GM23248 (cell line): ENCODE data around the gene TEPSIN. TPM values are rescaled to one million over a fixed set of nuclear protein-coding genes. Genes with fewer than 3 reads are reported as not detected.

Source experiments
- DNase-seq: peaks from one replicate; pipeline ENCODE4 v3.0.0-alpha.2; 2015
- H2AFZ ChIP-seq: fragments of 200-600 bp; sonication (generic); 2 replicates; pipeline ENCODE4 v1.6.1; 2016; ENCODE audit warnings: antibody characterized with exemption
- H3F3A ChIP-seq: fragments of 200-600 bp; sonication (generic); 2 replicates; pipeline ENCODE4 v1.6.1; 2016; ENCODE audit warnings: mild to moderate bottlenecking, antibody characterized with exemption, mixed run types; ENCODE audit not compliant: insufficient read depth
- H3K27ac ChIP-seq: fragments of 200-600 bp; sonication (generic); 2 replicates; pipeline ENCODE4 v1.5.1; 2016; ENCODE audit warnings: mild to moderate bottlenecking
- H3K27me3 ChIP-seq: fragments of 200-600 bp; sonication (generic); replicated peaks from 2 replicates; pipeline ENCODE4 v1.6.1; 2016; ENCODE audit warnings: mild to moderate bottlenecking; ENCODE audit not compliant: insufficient read depth
- H3K36me3 ChIP-seq: fragments of 200-600 bp; sonication (generic); 2 replicates; pipeline ENCODE4 v1.6.1; 2016; ENCODE audit warnings: low read depth, mild to moderate bottlenecking
- H3K4me1 ChIP-seq: fragments of 200-600 bp; sonication (generic); 2 replicates; pipeline ENCODE4 v1.6.1; 2016; ENCODE audit warnings: mild to moderate bottlenecking; ENCODE audit not compliant: insufficient read depth
- H3K4me2 ChIP-seq: fragments of 200-600 bp; sonication (generic); one replicate; pipeline ENCODE4 v1.6.1; 2016; ENCODE audit warnings: mild to moderate bottlenecking; ENCODE audit not compliant: unreplicated experiment
- H3K4me3 ChIP-seq: fragments of 200-600 bp; sonication (generic); 2 replicates; pipeline ENCODE4 v1.5.1; 2016; ENCODE audit warnings: mild to moderate bottlenecking
- H3K79me2 ChIP-seq: fragments of 200-600 bp; sonication (generic); 2 replicates; pipeline ENCODE4 v1.6.1; 2016; ENCODE audit warnings: mild to moderate bottlenecking; ENCODE audit not compliant: insufficient read depth
- H3K9ac ChIP-seq: fragments of 200-600 bp; sonication (generic); 2 replicates; pipeline ENCODE4 v1.6.1; 2016; ENCODE audit warnings: mild to moderate bottlenecking
- H3K9me2 ChIP-seq: fragments of 200-600 bp; sonication (generic); 2 replicates; pipeline ENCODE4 v1.6.1; 2016; ENCODE audit warnings: mixed run types, mild to moderate bottlenecking, moderate library complexity; ENCODE audit not compliant: insufficient read depth
- H3K9me3 ChIP-seq: fragments of 200-600 bp; sonication (generic); one replicate; pipeline ENCODE4 v1.6.1; 2017; ENCODE audit warnings: low read depth
- H4K20me1 ChIP-seq: fragments of 200-600 bp; sonication (generic); 2 replicates; pipeline ENCODE4 v1.6.0; 2016; ENCODE audit not compliant: insufficient read depth
- EZH2 ChIP-seq: fragments of 200-600 bp; sonication (generic); IDR thresholded peaks from 2 replicates; pipeline ENCODE4 v1.6.1; 2018; ENCODE audit warnings: antibody characterized with exemption, mild to moderate bottlenecking; ENCODE audit not compliant: insufficient read depth, poor library complexity, severe bottlenecking
- EZH2phosphoT487 ChIP-seq: fragments of 200-600 bp; sonication (generic); IDR thresholded peaks from 2 replicates; pipeline ENCODE4 v1.6.1; 2018; ENCODE audit warnings: antibody characterized with exemption, moderate library complexity, mild to moderate bottlenecking, low read depth; ENCODE audit not compliant: insufficient read depth
- WGBS, 2 experiments: methylation state at CpG; one replicate each; pipeline ENCODE4 v1.1.6; 2015 to 2017; ENCODE audit warnings: low lambda C conversion rate in 2 of 2, low coverage in 1 of 2; ENCODE audit errors: missing lambda C conversion rate in 2 of 2; 5-methylcytosine and 5-hydroxymethylcytosine counted together
- in situ Hi-C: fragments of 300-500 bp; cut with MboI; formaldehyde crosslinking; loops from 2 replicates; pipeline ENCODE4 v1.15.0; 2020
- polyA plus RNA-seq: library from polyadenylated mRNA; unstranded; fragments of >200 nt; fragmentation: Nextera tagmentation; extraction: Ambion mirVana; gene quantifications from 2 replicates; pipeline ENCODE4 v1.2.1, GENCODE V29; 2016
- total RNA-seq: library from RNA; depleted of rRNA; stranded (reverse); fragments of >200 nt; shearing (Covaris generic); gene quantifications from 2 replicates; pipeline ENCODE4 v1.2.3, GENCODE V29; 2014; rRNA removed

TEPSIN gene
- total and polyA plus RNA-seq, 2 experiments from 2014 or later = 2.7 to 16.1 TPM

GRCh38 chr17:81181811-81182185, 57.1 kb downstream of the TEPSIN start:
- Histone ChIP-seq H3K79me2 (no peaks in the 10 kb centered on the region), H3K4me3 (no peak overlapping the region), H2AFZ (no peak overlapping the region), H3F3A (no peaks in the 10 kb centered on the region), H3K9me3 (no peaks in the 10 kb centered on the region), H4K20me1 (no peaks in the 10 kb centered on the region), H3K9me2 (no peaks in the 10 kb centered on the region), H3K4me2 (no peak overlapping the region), H3K36me3 (no peaks in the 10 kb centered on the region), H3K27me3 (no peaks in the 10 kb centered on the region), H3K9ac (no peak overlapping the region), H3K27ac (no peak overlapping the region), H3K4me1 (no peaks in the 10 kb centered on the region)
- 80 to 88% methylated on average over 19 of the region's 19 CpGs for WGBS, 2 experiments
- in situ Hi-C loops = no loop called here
- TF ChIP-seq EZH2 (no peak), EZH2phosphoT487 (no peak)
- DNase-seq = no peak

DNA sequence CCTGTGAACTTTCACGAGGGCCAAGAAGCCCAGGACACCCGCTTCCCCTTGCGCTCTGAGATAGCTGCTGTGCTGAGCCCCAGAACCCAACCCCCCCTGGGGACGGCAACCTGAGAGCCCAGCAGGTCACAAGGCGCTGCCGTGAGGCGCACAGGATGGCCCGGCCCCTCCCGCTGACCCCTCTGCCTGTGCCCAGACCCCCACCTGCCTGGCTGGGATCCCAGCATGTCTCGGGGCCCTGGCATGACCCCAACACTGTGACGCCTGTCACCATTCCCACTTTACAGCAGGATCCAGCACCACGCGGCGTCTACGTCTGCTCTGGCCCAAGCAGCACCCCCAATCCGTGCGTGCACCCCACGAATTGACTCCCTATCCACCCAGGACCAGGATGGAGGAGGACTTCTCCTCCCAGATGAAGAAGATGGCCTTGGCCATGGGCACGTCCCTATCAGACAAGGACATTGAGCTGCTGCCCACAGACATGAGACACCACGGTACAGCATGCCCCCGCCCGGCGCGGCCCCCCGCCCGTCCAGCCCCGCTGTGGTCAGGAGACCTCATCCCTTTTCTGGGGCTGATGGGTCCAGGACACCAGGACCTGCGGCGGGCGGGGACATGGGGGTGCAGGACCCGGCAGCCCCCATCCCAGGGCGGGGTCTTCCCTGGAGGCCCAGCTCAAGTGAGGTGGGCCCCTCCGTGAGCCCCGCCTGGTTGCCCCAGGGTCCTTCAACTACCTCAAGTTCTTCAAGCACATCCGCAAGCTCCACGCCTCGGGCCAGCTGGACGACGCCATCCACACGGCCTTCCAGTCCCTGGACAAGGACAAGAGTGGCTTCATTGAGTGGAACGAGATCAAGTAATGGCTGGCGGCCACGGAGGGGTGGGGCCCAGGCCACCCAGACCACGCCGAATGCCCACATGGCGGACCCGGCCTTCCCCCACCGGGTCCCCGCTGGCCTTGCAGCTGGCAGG, 57.7 kb downstream of the TEPSIN start:
- Histone ChIP-seq H3K4me3 (no peak overlapping the region), H4K20me1 (no peaks in the 10 kb centered on the region), H3K36me3 (no peaks in the 10 kb centered on the region), H3K4me2 (no peak overlapping the region), H3F3A (no peaks in the 10 kb centered on the region), H3K9ac (no peak overlapping the region), H3K4me1 (no peaks in the 10 kb centered on the region), H2AFZ (no peak overlapping the region), H3K79me2 (no peaks in the 10 kb centered on the region), H3K9me2 (no peaks in the 10 kb centered on the region), H3K27me3 (no peaks in the 10 kb centered on the region), H3K27ac (no peak overlapping the region), H3K9me3 (no peaks in the 10 kb centered on the region)
- TF ChIP-seq EZH2phosphoT487 (no peak), EZH2 (no peak)
- WGBS, 2 experiments = 80 to 88% methylated on average over 34 to 49 of the region's 49 CpGs
- DNase-seq = no peak
- in situ Hi-C loops = no loop called here

DNA sequence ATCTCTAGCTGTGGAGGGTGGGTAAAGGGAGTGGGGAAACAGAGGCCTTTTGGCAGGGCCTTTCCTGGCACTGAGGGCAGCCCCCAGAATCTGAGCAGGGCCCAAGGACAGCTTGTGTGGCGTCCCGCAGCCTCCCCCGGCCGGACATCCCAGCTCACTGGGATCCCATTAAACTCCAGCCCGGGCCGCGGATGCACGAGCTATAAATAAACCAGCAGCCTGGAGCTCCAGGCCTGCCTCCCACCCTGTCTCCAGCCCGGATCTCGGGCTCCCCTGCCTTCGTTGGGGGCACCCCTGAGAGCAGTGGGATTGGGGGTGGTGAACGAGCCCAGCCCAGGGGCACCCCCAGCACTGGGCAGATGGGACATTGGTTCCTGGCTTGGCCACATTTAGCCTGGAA, 59.0 kb downstream of the TEPSIN start:
- no peaks in the 10 kb centered on the region for H3K4me1 ChIP-seq
- TF ChIP-seq EZH2 (no peak), EZH2phosphoT487 (no peak)
- no peak overlapping the region for H3K4me2 ChIP-seq
- no peak for DNase-seq
- no peak overlapping the region for H3K9ac ChIP-seq
- no peaks in the 10 kb centered on the region for H3K9me2 ChIP-seq
- H3K9me3 ChIP-seq = no peaks in the 10 kb centered on the region
- H3K4me3 ChIP-seq = no peak overlapping the region
- H3K36me3 ChIP-seq = no peaks in the 10 kb centered on the region
- no peaks in the 10 kb centered on the region for H3F3A ChIP-seq
- H4K20me1 ChIP-seq = no peaks in the 10 kb centered on the region
- in situ Hi-C loops = no loop called here
- no peak overlapping the region for H2AFZ ChIP-seq
- H3K79me2 ChIP-seq = no peaks in the 10 kb centered on the region
- WGBS, 2 experiments = 66 to 68% methylated on average over 12 of the region's 12 CpGs
- H3K27ac ChIP-seq = no peak overlapping the region
- H3K27me3 ChIP-seq = no peaks in the 10 kb centered on the region

DNA sequence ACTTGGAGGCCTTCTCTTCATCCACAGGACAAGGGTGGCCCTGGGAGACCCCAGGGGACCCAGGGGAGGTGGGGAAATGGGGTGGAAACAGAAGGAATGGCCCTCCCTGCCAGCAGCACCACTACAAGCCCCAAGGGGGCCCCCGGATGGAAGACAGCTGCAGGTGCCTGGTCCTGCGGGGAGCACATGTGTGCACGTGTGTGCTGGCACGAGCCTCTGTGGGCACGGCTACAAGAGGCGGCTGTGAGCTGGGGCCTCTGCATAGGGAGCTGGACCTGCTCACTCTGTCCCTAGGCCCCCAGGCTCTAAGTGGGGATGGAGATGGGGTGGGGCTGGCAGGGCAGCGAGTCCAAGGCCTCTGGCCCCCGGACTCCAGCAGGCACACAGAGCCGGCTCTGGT, 59.6 kb downstream of the TEPSIN start:
- Histone ChIP-seq H2AFZ (no peak overlapping the region), H3K36me3 (no peaks in the 10 kb centered on the region), H3K27ac (no peak overlapping the region), H3K4me3 (no peak overlapping the region), H3K9ac (no peak overlapping the region), H3K27me3 (no peaks in the 10 kb centered on the region), H3K9me2 (no peaks in the 10 kb centered on the region), H3K4me2 (no peak overlapping the region), H4K20me1 (no peaks in the 10 kb centered on the region), H3K79me2 (no peaks in the 10 kb centered on the region), H3K4me1 (no peaks in the 10 kb centered on the region), H3F3A (no peaks in the 10 kb centered on the region), H3K9me3 (no peaks in the 10 kb centered on the region)
- no peak for TF ChIP-seq EZH2
- no peak for TF ChIP-seq EZH2phosphoT487
- WGBS, 2 experiments = 43 to 56% methylated on average over 7 to 9 of the region's 9 CpGs
- in situ Hi-C loops = no loop called here
- DNase-seq = no peak

Other genes with a start within 250 kb of the TEPSIN start
- gene CHMP6, start 247.2 kb downstream of the TEPSIN start, total RNA-seq = 8.2 and 14.1 TPM in 2 replicates
- 34.0 and 37.1 TPM in 2 replicates for gene CHMP6, start 247.2 kb downstream of the TEPSIN start, polyA plus RNA-seq
- 30.6 and 31.7 TPM in 2 replicates for gene BAIAP2, start 203.9 kb downstream of the TEPSIN start, total RNA-seq
- gene BAIAP2, start 203.9 kb downstream of the TEPSIN start, polyA plus RNA-seq = 28.2 and 31.5 TPM in 2 replicates
- gene PVALEF, start 73.5 kb downstream of the TEPSIN start, total RNA-seq = not detected in 2 replicates
- not detected in 2 replicates for gene PVALEF, start 73.5 kb downstream of the TEPSIN start, polyA plus RNA-seq
- gene AATK, start 72.8 kb downstream of the TEPSIN start, total RNA-seq = 1.6 and 4.0 TPM in 2 replicates
- 0.18 and 0.25 TPM in 2 replicates for gene AATK, start 72.8 kb downstream of the TEPSIN start, polyA plus RNA-seq
- 8.0 and 14.2 TPM in 2 replicates for gene CEP131, start 16.1 kb downstream of the TEPSIN start, total RNA-seq
- gene CEP131, start 16.1 kb downstream of the TEPSIN start, polyA plus RNA-seq = 5.6 and 6.1 TPM in 2 replicates
- gene NDUFAF8, start 263 bp upstream of the TEPSIN start, total RNA-seq = 17.2 and 53.1 TPM in 2 replicates
- 134 and 136 TPM in 2 replicates for gene NDUFAF8, start 263 bp upstream of the TEPSIN start, polyA plus RNA-seq
- 133 and 137 TPM in 2 replicates for gene SLC38A10, start 56.3 kb upstream of the TEPSIN start, total RNA-seq
- gene SLC38A10, start 56.3 kb upstream of the TEPSIN start, polyA plus RNA-seq = 58.6 and 61.8 TPM in 2 replicates
- gene BAHCC1, start 156.4 kb upstream of the TEPSIN start, total RNA-seq = 3.0 and 5.2 TPM in 2 replicates
- 0.91 and 1.3 TPM in 2 replicates for gene BAHCC1, start 156.4 kb upstream of the TEPSIN start, polyA plus RNA-seq